Thymus (tissue), 14 donors: ENCODE data around the gene MFAP5. TPM values are rescaled to one million over a fixed set of nuclear protein-coding genes. Genes with fewer than 3 reads are reported as not detected.

Experiments used
- DNase-seq, 9 donors: peaks; one replicate each; pipeline ENCODE4 v3.0.0-alpha.2; 2013; ENCODE audit warnings: low spot score in 9 of 9, low read depth in 6 of 9, missing footprints in 1 of 9
- H3K27ac ChIP-seq, 2 donors: one replicate each; pipeline ENCODE4 v1.5.1; 2013; ENCODE audit warnings: control low read depth in 1 of 2, low read depth in 1 of 2, low read length in 1 of 2, mild to moderate bottlenecking in 1 of 2, moderate library complexity in 1 of 2
- H3K27me3 ChIP-seq, 2 donors: one replicate each; pipeline ENCODE4 v1.5.1; 2013; ENCODE audit warnings: low read length in 1 of 2; ENCODE audit not compliant: control insufficient read depth in 2 of 2, insufficient read depth in 1 of 2
- H3K36me3 ChIP-seq, 2 donors: one replicate each; pipeline ENCODE4 v1.5.1; 2013; ENCODE audit warnings: low read length in 1 of 2, mild to moderate bottlenecking in 1 of 2, moderate library complexity in 1 of 2; ENCODE audit not compliant: control insufficient read depth in 2 of 2, insufficient read depth in 2 of 2
- H3K4me1 ChIP-seq, 2 donors: one replicate each; pipeline ENCODE4 v1.5.1; 2013; ENCODE audit warnings: low read length in 2 of 2; ENCODE audit not compliant: control insufficient read depth in 2 of 2, insufficient read depth in 2 of 2
- H3K4me3 ChIP-seq, 2 donors: one replicate each; pipeline ENCODE4 v1.5.1; 2013; ENCODE audit warnings: low read length in 2 of 2, control low read depth in 1 of 2, mild to moderate bottlenecking in 1 of 2
- H3K9me3 ChIP-seq, 2 donors: one replicate each; pipeline ENCODE4 v1.5.1; 2013; ENCODE audit warnings: low read length in 1 of 2, mild to moderate bottlenecking in 1 of 2; ENCODE audit not compliant: control insufficient read depth in 2 of 2, insufficient read depth in 1 of 2
- WGBS: extraction: QIAGEN DNeasy Blood & Tissue Kit; methylation state at CpG from one replicate; pipeline ENCODE4 v1.1.7; 2013; 5-methylcytosine and 5-hydroxymethylcytosine counted together
- long read RNA-seq, 10 donors: transcript quantifications; one replicate each; lab custom pipeline, GENCODE V29; 2026
- polyA plus RNA-seq: library from polyadenylated mRNA; stranded (reverse); fragments of 200-250 nt; gene quantifications from one replicate; pipeline ENCODE4 v1.2.3, GENCODE V29; 2013
- total RNA-seq: library from RNA; stranded (reverse); fragments of 120-200 nt; gene quantifications from one replicate; pipeline ENCODE4 v1.2.4, GENCODE V29; 2013
- donor health status: healthy.

Gene MFAP5, protein sequence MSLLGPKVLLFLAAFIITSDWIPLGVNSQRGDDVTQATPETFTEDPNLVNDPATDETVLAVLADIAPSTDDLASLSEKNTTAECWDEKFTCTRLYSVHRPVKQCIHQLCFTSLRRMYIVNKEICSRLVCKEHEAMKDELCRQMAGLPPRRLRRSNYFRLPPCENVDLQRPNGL
- 7.5 TPM for total RNA-seq
- 6.7 TPM for polyA plus RNA-seq
- long read RNA-seq, donor 1, partial matches to known transcripts = 0 of 1 reads
- long read RNA-seq, donor 1, other reads (novel, unspliced or antisense) = 0 of 1 reads
- long read RNA-seq, donor 2 = 0 reads
- long read RNA-seq, donor 3, transcript MFAP5-201 (10 exons, 2,845 nt) = major isoform, 7 of 35 reads
- long read RNA-seq, donor 3, partial matches to known transcripts = 26 of 35 reads
- long read RNA-seq, donor 3, other reads (novel, unspliced or antisense) = 0 of 35 reads
- long read RNA-seq, donor 4 = 0 reads
- long read RNA-seq, donor 5, transcript MFAP5-201 (10 exons, 2,845 nt) = major isoform, 13 of 39 reads
- long read RNA-seq, donor 5, partial matches to known transcripts = 24 of 39 reads
- long read RNA-seq, donor 5, other reads (novel, unspliced or antisense) = 0 of 39 reads
- long read RNA-seq, donor 6, transcript MFAP5-201 (10 exons, 2,845 nt) = major isoform, 11 of 19 reads
- long read RNA-seq, donor 6, partial matches to known transcripts = 6 of 19 reads
- long read RNA-seq, donor 6, other reads (novel, unspliced or antisense) = 0 of 19 reads
- long read RNA-seq, donor 7, transcript MFAP5-201 (10 exons, 2,845 nt) = major isoform, 7 of 7 reads
- long read RNA-seq, donor 7, partial matches to known transcripts = 0 of 7 reads
- long read RNA-seq, donor 7, other reads (novel, unspliced or antisense) = 0 of 7 reads
- long read RNA-seq, donor 8, partial matches to known transcripts = 7 of 11 reads
- long read RNA-seq, donor 8, other reads (novel, unspliced or antisense) = 0 of 11 reads
- long read RNA-seq, donor 9, transcript MFAP5-201 (10 exons, 2,845 nt) = major isoform, 7 of 21 reads
- long read RNA-seq, donor 9, partial matches to known transcripts = 13 of 21 reads
- long read RNA-seq, donor 9, other reads (novel, unspliced or antisense) = 0 of 21 reads
- long read RNA-seq, donor 10, partial matches to known transcripts = 0 of 4 reads
- long read RNA-seq, donor 10, other reads (novel, unspliced or antisense) = 0 of 4 reads

DNA sequence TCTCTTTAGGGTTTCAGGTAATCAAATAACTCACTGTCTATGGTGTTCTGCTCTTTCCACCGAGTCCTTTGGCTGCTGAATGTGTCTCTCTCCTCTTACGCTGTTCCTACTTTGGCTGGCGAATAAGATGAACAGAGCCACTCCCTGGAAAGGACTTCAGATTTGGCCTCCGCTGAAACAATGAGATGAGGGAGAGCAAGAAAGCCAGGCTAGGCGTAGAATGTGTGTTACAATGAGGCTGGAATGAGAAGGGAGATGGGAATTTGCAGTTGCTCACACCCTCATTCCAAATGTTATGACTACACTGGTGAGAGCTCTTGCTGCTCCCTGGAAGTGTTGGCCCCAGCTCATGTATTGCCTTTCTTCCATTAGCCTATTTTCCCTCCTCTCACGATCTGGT lies at the start of gene MFAP5:
MFAP5 (minus strand) TSS at position 234 of the 400 bp plus-strand sequence. CDS start 722 bp downstream, outside the sequence.
- Histone ChIP-seq H3K4me1 (peaks cover 0 to 10% of the 10 kb centered on the region in 2 donors), H3K4me3 (no peak within 1 kb of the TSS), H3K27me3 (no peaks in the 10 kb centered on the region), H3K36me3 (no peaks in the 10 kb centered on the region), H3K27ac (no peak within 1 kb of the TSS), H3K9me3 (no peaks in the 10 kb centered on the region)
- WGBS = 94% methylated on average over 6 of the region's 6 CpGs
- no peak for DNase-seq

DNA sequence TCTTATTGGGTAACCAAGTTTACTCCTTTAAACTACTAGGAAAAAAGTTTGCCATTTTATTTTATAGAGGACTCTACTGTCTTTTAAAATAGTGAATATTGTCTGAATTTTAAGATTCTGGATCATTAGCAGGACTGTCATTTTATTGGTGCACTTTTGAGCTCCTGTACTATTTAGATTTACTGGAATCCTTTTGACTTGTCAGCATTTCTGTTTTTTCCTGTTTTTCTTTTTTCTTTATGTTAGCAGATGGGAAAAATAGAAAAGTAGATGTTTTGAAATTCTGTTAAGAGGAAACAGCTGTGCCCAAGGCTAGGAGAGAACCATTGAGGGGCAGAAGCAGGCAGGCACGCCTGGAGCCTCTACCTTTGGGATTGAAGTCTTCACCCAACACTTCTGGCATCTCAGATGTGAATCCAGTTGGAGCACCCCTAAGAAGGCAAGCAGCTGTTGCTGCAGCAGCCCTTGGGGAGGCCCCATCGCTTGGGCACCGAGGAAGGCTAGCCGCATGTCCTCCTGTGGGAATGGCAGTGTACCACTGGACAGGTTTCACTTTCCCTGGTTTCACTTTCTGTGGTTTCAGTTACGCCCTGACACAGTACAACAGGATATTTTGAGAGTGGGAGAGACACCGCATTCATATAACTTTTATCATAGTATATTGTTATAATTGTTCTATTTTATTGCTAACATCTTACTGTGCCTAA lies 46.7 kb upstream of the MFAP5 start:
- 13% methylated on average over 6 of the region's 6 CpGs for WGBS

DNA sequence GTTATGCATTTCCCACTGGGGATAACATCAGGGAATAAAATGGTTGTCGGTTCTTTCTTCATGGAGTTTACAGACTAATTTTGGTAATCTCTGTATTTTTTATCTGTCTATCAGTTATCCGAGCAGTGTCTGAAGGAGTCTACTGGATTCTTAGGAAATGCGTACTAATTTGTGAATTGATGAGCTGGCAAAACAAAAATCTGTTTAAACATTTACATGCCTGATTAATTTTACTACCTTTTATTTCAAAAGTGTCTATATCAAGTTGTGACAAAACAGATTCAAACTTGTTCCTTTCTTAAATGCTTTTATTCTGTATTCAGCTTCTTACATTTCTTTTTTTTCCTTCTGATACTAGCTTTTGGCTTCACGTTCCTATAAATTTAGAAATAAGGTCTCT lies 39.5 kb upstream of the MFAP5 start:
- peaks cover 9% of the 10 kb centered on the region in 2 donors for H3K4me1 ChIP-seq
- DNase-seq = no peak
- H3K27me3 ChIP-seq = no peaks in the 10 kb centered on the region
- peaks cover 0 to 3% of the 10 kb centered on the region in 2 donors for H3K36me3 ChIP-seq
- H3K9me3 ChIP-seq = no peaks in the 10 kb centered on the region
- H3K4me3 ChIP-seq = no peak overlapping the region
- 94% methylated on average over 4 of the region's 4 CpGs for WGBS
- no peak overlapping the region for H3K27ac ChIP-seq

More for the DNA sequence above, 46.7 kb upstream of the MFAP5 start:
- Histone ChIP-seq H3K4me3 (no peak overlapping the region), H3K36me3 (peaks cover 0 to 7% of the 10 kb centered on the region in 2 donors), H3K4me1 (peaks cover 2 to 9% of the 10 kb centered on the region in 2 donors), H3K9me3 (no peaks in the 10 kb centered on the region), H3K27me3 (no peaks in the 10 kb centered on the region), H3K27ac (peak overlapping the region in 1 of 2 donors; percentile 67)
- DNase-seq = peak in 2 of 9 donors; percentile 21 to 46

DNA sequence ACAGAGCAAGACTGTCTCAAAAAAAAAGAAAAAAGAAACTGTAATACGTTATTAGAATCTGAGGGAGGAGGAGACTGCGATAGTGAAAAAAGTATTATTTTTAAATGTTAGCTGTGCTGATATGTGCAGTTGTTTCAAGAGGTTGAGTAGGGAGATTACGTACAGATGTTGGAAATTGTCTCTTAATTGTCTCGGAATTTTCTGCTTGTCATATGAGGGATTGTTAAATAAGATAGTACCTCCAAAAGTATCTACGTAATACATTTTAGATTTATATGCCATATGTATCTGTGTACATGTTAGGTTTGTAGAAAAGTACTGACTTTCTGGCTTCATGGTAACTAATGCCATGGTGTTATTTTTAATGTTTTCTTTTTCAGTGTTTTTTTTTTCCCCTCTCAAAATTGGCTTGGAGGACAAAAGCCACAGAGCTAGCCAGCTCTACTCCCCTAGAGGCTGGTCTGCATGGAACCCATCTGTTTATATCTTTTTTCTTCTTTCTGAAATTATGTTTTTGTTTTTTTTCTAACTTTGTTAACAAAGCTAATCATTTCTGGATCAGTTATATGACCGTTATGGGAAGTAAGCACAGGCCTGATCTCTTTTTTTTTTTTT lies 38.5 kb upstream of the MFAP5 start:
- Histone ChIP-seq H3K9me3 (no peaks in the 10 kb centered on the region), H3K36me3 (peaks cover 0 to 3% of the 10 kb centered on the region in 2 donors), H3K27ac (no peak overlapping the region), H3K27me3 (no peaks in the 10 kb centered on the region), H3K4me3 (no peak overlapping the region), H3K4me1 (peaks cover 9 to 16% of the 10 kb centered on the region in 2 donors)
- no peak for DNase-seq
- WGBS = 97% methylated on average over 6 of the region's 6 CpGs

DNA sequence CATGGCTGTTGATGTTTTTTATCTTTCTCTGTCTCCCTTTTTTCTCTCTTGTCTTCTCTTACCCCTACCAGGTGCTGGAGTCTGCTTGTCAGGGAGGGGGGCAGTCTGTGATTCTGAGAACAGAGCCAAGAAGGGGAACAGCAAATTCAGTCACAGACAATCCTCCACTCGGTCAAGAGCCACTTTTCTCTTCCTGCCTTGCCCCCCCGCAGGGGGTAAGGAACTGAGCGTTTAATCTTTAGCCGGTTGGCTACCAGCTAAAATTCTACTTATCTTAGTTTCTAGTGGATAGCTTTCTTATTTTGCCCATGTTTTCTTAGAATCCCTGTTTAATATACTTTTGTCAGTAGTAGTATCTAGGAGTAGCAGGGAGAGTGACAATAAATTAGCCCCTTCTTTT lies 37.1 kb upstream of the MFAP5 start:
- Histone ChIP-seq H3K4me1 (peaks cover 9 to 16% of the 10 kb centered on the region in 2 donors), H3K9me3 (no peaks in the 10 kb centered on the region), H3K4me3 (no peak overlapping the region), H3K27ac (peak overlapping the region; percentile 21 to 52), H3K27me3 (no peaks in the 10 kb centered on the region), H3K36me3 (peaks cover 0 to 3% of the 10 kb centered on the region in 2 donors)
- DNase-seq = peak in 2 of 9 donors; percentile 32 to 63
- 4% methylated on average over 4 of the region's 4 CpGs for WGBS

DNA sequence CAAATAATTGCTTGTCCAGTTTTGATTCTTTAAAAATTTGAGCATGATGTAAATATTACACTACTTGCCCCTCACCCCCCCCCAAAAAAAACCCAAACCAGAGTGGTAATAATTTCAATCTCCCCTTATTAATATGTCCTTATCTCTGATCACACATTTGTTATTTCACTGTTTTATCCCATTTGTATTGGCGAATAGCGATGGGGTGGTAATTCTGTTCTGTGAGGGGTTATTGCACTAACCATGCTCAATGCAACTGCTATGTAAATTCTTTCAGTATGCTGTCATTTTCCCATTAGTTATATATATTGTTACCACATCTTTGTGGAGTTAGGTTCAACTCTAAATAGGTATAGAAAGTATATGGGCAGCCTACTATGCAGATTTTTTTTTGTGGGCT lies 36.3 kb upstream of the MFAP5 start:
- WGBS = 13% methylated on average over 2 of the region's 2 CpGs
- Histone ChIP-seq H3K27ac (no peak overlapping the region), H3K4me3 (peak overlapping the region; percentile 87 to 94), H3K9me3 (no peaks in the 10 kb centered on the region), H3K36me3 (peaks cover 0 to 3% of the 10 kb centered on the region in 2 donors), H3K4me1 (peaks cover 9 to 16% of the 10 kb centered on the region in 2 donors), H3K27me3 (no peaks in the 10 kb centered on the region)
- no peak for DNase-seq

DNA sequence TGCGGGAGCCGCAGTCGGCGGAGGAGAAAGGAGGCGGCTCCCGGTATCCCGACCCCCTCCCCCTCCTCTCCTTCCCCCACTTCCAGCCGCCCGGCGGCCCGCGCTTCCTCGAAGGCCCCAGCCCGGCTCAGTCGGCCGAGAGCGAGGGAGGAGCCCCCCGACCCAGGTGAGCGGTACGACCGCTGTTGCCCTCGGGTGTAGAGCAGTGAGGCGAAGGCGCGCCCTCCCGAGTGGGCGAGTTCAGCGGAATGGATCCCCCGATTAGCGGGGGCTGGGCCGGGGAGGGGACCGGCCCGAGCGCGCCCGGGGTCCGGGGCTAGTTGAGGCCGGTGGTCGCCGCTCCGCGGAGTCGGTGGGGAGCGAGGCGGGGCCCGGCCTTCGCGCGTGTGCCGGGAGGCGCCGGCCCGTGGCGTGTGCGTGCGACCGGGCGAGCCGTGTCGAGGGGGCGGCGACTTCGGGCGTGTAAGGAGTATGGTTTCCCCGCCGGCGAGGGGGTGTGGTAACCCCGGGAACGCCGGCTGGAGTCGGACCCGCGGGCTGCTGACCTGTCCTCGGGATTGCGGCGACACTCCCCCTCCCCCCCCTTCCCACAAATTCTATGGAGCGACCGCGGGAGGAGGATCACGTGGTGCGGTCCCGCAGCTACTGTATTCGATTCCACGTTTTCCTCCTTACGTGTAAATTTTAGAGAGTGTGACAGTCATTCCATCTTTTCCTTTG lies 35.7 kb upstream of the MFAP5 start:
- Histone ChIP-seq H3K36me3 (peaks cover 0 to 3% of the 10 kb centered on the region in 2 donors), H3K4me3 (peak overlapping the region; percentile 87 to 94), H3K27me3 (no peaks in the 10 kb centered on the region), H3K4me1 (peaks cover 9 to 20% of the 10 kb centered on the region in 2 donors), H3K9me3 (no peaks in the 10 kb centered on the region), H3K27ac (peak overlapping the region; percentile 90 to 93)
- under 1% methylated on average over 85 of the region's 85 CpGs for WGBS
- peak in 3 of 9 donors; percentile 29 to 64 (median 47) for DNase-seq
